OCI-LY7 (cell line): ENCODE data around the gene DNPH1.

Source experiments
- EZH2phosphoT487 ChIP-seq: fragments of 200-600 bp; sonication (generic); IDR thresholded peaks from 2 replicates; pipeline ENCODE4 v1.6.1; 2018; ENCODE audit warnings: low read depth, borderline replicate concordance, mild to moderate bottlenecking, mixed run types, antibody characterized with exemption, low read length, moderate library complexity, mixed read lengths
- TF ChIP-seq, protein P1 (sequence below): fragments of 200-600 bp; sonication (generic); conservative IDR thresholded peaks from 2 replicates; pipeline ENCODE4 v1.5.1; 2014; ENCODE audit warnings: mild to moderate bottlenecking, antibody characterized with exemption, low read length, moderate library complexity, mixed read lengths

DNA sequence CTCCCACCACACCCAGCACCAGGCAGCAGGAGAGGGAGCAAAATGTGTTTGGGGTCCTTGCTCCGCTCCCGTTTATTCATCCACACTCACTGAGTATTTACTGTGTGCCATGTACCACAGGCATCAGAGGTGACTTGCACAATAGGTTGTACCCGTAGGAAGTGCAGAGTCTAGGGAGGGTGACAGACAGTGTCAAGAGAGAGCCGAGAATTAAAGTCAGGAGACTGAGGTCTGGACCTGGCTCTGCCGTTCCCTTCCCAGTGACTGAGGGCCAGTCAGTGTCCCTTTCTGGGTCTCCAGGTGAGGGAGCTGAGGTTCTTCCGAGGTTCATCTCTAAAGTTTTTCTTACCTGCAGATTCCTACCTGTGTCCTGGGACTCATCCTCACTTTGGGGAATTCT lies 36.3 kb upstream of the DNPH1 start:
- TF ChIP-seq, protein P1, sequence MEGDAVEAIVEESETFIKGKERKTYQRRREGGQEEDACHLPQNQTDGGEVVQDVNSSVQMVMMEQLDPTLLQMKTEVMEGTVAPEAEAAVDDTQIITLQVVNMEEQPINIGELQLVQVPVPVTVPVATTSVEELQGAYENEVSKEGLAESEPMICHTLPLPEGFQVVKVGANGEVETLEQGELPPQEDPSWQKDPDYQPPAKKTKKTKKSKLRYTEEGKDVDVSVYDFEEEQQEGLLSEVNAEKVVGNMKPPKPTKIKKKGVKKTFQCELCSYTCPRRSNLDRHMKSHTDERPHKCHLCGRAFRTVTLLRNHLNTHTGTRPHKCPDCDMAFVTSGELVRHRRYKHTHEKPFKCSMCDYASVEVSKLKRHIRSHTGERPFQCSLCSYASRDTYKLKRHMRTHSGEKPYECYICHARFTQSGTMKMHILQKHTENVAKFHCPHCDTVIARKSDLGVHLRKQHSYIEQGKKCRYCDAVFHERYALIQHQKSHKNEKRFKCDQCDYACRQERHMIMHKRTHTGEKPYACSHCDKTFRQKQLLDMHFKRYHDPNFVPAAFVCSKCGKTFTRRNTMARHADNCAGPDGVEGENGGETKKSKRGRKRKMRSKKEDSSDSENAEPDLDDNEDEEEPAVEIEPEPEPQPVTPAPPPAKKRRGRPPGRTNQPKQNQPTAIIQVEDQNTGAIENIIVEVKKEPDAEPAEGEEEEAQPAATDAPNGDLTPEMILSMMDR: no peak
- no peak for TF ChIP-seq EZH2phosphoT487
